SKM-1 treated with dmso at 0.1 percent for 144 hours (cell line): ENCODE data around the gene PRICKLE2.

Source experiments
- DNase-seq: peaks from one replicate; lab custom pipeline; 2025; ENCODE audit not compliant: unreplicated experiment; lab: John Stamatoyannopoulos, UW

The PRICKLE2 gene

DNA sequence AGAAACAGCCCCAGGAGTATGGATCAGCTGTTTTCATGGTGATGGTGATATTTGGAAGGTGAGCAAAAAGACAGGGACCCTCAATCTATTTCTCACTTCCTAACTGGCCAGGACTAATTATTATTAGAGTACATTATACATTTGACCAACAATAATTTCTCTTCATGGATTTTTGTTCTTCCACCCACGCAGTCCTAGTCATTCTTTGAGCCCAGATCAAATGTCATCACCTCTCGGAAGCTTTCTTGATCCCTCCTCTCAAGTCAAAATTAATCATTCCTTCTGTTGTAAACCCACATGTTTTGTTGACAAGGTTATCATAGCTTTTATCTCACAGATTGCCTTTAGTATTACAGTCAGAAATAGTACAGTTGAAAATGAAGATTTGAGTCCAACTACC, 29.2 kb upstream of the PRICKLE2 start:
- no peak for DNase-seq

DNA sequence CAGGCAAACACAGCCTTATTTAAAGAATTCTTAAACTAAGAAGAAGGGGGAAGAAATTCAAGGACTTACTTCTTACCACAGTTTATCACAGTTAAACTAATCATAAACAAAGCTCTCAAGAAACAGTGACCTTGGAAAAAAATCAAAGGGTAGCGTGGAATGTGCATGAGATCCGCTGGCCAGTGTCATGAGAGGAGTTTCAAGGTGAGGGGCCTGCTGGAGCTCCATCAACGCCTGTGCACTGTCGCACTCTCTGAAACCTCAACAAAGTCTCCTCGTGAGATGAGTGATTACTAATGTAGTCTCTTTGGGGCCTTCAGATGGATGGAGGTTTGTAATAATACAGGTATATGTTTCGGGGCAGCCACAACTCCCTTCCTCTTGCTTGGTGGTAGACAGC, 28.4 kb upstream of the PRICKLE2 start:
- no peak for DNase-seq

DNA sequence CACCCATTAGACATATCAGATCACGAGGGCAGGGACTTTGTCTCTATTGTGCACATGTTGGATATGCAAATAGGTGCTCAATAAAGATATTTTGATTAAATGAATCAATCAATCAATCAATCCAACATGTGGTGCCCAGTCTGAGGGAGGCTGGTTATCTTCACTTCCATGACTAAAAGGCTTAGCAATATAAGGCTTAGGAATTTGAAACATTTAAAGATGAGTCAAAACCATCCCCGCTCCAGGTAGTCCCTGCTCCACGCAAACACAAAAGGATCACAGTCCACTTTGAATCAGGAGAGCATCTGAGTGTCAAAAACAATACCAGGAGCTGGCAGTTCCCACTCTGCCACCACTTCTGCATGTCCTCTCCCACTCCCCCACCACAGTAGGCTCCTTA, 25.8 kb upstream of the PRICKLE2 start:
- DNase-seq: no peak

DNA sequence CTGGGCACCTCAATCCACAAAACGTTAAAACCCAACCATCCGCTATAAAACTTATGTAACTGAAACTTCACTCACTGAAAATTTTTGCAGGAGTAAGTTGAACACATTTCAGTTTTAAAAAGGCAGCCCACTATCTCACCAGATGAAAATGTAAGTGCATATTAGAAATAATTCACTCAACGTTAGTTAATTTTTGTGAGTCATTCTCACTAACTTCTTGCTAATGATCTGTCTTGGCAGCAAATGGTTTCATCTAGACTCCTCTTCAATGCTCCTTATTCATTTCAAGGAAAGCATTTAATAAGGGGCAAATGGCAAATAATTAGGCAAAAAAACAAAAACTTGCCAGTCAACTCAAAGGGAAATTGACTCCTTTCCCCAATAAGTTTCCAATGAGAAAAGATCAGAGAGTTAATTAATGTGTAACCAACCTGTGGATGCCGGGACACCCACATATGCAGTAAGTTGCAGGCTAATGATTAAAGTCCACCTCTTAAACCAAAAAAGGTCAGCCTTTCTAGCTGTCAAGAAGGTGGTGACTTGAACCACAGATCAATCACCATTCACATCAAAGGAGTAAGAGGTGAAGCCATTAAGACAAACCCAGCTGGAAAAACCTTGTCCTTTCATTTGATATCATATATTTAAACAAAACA, 22.9 kb upstream of the PRICKLE2 start:
- DNase-seq: no peak

DNA sequence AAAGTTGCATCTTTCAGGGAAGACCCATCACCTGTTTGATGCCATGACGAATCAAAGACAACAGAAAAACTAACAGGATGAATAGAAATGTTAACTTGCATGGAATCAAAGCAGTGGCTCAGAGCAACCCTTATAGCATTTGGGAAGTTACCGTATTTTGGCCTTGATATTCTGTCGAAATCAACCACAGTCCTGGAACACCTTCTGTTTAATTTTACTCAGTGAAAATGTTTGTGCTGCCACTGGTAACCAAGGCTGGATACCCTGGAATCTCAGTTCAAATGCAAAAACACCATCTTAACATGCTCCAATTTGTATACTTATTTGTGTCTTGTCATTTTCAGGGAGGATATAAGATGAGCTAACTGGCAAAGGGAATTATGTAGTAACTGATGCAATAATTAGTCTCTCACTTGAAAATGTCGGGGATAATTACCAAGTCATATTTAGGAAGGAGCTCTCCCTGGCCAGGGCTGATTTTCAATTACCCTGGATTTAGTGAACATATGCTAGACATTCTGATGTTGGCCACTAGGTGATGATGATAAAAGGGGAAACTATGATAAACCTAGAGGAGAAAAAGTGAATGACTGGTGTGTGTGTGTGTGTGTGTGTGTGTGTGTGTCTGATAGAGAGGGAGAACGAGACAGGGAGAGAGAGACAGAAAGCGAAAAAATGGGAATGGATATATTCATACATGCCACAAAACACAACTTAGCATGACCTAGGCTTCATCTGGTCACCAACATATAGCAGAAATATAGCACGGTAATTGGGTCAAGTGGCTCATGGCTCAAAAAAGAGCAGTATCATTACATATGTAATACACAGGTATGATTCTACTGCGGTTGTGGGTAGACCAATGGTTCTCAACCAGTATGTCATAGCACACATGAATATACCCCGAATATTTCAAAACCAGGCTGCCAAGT, 19.0 kb upstream of the PRICKLE2 start:
- peak; percentile 11 for DNase-seq

DNA sequence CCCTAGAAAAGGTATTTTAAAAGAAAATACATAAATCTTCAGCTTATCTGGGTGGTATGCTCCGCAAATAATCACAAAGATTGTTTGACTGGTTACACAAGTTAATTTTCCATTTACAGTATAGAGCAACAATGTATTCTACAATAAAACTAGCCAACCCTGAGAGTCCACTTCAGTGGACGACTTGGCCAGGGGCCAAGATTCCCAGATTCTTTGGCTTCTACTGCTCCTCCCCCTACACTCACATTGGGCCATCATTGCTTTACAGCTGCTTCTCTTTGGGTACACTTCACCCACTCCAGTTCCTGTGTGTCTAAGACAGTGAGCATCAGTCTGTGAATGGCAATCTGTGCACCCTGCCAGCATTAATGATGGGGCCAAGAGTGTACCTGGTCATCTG, 17.2 kb upstream of the PRICKLE2 start:
- no peak for DNase-seq

DNA sequence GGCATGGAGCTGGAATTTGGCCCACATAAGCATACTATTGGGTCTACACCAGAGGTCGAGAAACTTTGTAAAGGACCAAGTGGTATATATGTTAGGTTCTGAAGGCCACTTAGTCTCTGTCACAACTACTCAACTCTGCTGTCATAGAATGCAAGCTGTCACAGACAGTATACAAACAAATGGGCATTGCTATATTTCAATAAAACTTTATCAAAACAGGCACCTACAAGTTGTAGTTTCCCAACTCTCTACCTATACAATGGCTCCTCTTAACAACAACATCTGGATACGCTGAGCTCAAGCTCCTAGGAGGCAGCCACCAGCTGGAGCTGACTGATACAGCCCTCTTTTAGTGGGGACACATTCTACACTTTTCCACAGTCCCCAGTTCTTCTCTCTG, 15.7 kb upstream of the PRICKLE2 start:
- no peak for DNase-seq

DNA sequence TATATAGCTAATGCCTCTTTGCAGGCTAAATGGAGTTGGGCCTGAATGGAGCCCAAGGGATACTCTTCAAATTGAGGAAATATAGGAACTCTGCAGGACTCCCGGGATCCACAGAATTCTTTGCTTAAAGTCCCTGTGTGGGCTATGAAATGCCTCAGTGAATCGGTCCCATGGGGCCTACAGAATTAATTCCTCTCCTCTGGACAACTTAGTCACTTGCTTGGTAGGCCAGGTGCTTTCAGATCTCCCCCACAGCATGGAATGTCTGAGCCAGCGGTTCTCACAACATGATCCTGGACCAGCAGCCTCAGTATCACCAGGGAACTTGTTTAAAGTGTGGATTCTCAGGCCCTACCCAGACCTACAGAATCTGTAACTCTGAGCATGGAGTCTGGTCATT, 15.1 kb upstream of the PRICKLE2 start:
- no peak for DNase-seq

DNA sequence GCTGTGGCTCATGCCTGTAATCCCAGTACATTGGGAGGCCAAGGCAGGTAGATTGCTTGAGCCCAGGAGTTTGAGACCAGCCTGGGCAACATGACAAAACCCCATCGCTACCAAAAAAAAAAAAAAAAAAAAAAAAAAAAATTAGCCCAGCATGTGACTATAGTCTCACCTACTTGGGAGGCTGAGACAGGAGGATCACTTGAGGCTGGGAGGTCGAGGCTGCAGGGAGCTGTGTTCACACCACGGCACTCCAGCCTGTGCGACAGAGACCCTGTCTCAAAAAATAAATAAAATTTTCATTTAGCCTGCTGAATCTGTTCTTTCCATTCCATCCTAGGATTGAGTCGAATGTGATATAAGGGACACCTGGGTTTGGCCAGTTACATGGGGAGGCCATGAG, 14.6 kb upstream of the PRICKLE2 start:
- DNase-seq: no peak

DNA sequence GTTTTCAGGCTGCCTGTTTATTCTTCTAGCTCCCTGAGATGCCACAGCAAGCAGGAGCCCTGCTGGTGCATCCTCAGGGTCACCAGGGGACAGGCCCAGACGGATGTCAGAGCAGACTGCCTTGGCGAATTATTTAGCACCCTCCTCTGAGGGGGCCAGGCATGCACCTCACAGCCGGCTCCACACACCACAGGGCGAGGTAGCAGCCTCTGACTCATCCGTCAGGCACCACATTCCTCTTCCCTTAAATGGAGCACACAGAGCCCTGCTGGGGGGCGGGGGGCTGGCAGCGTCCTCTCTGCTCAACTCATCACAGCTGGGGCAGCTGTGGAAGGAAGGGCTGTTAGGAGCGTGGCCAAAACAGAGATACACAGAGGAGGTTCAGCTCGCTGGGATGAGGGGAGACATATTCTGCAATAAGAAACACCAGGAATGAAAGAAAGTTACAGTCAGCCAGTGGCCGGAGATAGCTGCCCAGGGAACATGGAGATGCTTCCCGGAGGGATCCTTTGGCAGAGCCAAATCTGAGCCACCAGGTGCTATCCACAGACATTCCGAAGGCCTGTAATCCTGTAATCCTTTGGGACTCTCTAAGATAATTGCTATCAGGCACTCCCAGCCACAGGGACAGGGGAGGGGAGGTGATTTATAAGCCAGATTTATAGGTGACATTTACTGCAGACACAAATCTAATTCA, 13.9 kb upstream of the PRICKLE2 start:
- no peak for DNase-seq

DNA sequence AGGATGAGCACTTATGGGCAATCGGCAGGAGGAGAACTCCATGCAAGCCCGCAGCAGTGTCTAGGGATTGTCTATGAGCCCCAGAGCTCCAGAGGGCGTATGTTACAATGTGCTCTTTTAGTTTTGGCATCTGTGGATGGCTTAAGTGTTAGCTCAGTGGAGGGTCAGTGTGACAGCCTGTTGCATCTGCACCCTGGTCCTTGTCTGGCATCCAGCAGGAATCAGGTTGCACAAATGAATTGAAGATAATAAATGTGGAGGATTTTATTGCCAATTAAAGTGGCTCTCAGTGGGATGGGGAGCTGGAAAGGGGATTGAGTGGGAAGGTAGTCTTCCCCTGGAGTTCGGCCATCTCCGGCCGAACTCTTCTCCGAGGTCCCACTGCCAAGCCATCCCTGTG, 11.8 kb upstream of the PRICKLE2 start:
- no peak for DNase-seq

DNA sequence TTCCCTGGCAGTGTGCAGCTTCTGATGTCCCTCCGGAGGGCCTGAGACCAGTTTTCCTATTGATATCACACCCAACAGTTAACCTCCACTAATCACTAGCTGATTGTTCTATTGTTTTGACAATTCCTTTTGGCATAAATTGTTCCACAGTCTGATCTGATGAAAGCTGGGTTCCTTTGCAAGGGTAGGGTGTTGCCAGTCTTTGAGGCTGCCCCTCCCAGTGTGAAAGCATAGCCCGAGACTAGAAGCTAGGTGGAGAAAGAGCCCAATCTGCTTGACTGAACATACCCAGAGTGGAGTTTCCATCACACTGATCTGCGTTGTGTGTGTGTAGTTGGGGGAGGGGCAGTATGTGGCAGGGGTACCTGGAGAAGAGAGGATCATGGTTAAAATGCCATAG, 10.3 kb upstream of the PRICKLE2 start:
- no peak for DNase-seq

DNA sequence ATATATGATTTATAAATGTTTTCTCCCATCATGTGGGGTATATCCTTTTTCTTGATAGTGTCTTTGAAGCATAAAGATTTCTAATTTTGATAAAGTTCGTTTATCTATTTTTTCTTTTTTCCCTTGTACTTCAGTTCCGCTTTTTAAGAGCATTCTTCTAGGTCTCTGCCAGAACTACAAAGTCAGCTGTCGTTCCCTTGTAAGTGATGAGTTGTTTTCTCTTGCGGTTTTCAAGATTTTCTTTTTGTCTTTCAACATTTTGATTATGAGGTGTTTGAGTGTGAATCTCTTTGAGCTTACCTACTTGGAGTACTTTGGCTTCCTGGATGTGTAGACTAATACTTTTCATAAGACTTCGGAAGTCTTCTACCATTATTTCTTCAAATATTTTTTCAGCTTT, 9.3 kb upstream of the PRICKLE2 start:
- DNase-seq: no peak

DNA sequence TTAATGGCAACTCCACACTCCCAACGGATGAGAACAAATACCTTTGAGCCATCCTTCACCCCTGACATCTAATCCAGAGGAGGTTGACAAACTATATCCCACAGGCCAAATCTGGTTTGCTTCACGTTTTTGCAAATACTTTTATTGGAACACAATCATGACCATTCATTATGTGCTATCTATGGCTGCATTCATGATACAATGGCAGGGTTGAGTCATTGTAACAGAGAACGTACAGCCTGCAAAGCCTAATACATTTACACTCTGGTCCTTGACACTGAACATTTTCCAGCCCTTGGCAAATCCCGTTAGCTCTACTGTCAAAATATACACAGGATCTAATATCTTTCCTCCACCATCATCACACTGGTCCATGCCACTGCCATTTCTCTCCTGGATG, 7.6 kb upstream of the PRICKLE2 start:
- no peak for DNase-seq

DNA sequence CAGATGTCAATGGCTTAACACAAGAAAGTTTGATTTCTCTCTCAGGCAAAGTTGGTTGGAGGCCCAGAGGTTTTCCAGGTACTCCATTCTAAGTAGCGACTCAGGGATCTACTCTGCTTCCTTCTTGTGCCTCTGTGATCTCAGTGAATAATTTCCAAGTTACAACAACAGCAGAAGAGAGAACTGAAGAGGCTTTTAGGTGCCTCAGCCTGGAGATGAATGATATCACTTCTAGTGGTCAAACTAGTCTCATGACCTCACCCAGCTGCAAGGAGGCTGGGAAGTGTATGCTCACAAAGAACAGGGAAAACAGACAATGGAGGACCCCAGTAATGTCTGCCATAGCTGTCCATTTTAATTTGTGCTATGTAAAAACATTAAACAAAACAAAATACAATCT, 4.6 kb upstream of the PRICKLE2 start:
- DNase-seq: no peak

DNA sequence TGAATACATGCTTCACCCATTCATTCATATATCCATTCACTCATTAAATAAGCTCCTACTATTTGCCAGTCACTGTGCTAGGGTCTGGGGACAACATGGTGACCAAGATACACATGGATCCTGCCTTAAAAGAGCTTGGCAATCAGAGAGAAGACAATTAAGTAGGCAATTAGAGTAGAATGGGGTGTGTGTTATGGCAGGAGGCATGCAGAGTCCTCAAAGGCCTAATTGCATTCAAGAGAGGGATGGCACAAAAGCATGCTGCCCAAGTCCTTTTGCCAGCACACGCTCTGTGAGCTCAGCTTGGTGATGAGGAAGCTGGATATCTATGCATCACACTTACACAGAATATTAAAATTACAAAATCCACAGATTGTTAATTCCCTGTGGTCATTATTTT, 2.8 kb upstream of the PRICKLE2 start:
- DNase-seq: no peak

DNA sequence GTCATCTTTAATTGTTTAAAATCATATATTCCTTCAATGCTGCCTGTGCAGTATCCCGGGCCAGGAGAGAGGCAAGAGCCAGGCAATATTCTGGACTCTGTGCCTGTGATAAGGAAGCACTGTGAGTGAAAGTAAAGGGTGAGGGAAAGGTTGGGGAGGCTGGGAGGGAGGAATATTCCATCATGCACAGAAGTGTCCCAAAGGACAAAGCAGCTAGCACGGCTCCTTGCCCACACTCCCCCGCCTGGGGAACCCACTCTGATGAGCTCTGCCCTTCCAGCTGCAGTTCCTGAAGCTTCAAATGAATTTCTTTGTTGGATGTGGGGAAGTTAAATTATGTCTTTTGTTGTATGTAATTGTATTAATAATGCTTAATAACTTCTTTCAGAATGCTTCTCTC, 1.5 kb upstream of the PRICKLE2 start:
- DNase-seq: no peak

DNA sequence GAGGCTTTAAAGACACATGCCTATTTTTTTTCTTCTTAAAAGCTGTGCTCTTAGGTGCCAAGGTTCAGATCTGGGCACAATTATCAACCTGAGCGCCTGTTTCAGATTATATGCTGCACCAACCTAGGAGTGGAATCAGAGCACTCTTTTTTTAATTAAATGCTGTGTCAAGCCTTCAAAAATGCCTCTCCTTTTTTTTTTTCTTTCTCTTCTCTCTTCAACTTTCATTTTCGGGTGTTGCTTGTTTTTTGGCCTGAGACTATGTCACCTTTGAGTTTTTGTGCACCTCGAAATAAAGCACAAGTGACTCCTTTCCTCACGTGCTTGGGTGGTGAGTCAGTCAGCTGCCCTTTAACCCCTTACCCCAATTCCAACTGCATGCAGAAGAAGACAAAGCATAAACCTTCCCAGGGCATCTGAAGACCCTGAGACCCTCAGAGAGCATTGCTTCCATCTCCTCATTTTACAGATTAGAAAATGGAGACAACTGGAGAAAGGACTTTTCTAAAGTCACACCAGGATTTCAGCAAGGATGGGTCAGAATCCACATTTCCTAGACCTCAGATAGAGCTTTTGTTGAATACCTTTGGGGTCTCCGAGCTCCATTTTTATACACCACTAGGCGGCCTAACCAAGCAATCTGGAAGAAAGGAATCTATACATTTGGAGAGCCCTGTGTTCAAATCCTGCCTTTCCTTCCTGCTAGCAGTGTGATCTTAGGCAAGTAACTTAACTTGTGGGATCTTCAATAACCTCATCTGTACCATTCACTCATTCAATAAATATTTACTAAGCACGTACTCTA, 631 bp upstream of the PRICKLE2 start:
- DNase-seq: no peak

DNA sequence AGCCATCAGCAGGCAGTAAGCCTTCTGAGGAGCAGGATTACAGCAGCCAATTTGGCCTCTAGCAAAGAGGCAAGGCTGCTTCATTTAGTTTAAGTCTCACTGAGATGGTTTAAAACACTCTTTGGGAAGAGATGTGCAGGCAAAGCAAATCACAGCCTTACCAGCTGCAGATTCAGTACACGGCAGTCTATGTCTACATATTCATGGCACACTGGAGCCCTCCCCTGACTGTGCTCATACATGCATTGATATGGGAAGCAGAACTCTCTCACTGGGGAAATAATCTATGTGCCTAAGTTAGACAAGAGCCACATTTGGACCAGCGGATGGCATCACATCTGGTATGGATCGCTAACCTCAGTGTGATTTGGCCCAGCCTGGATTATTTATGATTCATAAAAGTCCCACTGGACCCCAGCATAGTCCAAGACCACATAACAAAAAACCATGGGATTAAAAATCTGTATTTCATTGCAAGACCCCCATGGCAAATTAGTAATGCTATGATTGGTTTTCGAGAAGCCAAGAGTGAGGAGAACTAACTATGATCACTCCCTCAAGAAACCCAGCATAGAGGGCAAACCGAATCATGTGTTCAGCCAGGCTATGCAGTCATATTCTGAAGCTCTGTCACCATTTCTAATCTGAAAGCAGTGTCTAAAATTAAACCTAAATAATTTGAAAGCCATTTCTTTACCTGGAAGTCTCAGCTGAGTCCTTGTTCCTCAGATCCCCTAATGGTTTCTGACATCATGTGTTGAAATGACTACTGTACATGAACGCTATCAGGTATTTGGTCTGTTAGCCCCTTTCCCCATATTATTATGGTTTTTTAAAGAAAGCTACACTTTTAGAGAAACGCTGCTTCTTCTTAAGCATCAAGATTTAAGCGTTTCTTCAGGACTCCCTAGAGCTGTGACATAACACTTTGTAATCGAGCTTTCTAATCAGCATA, 1.2 kb downstream of the PRICKLE2 start:
- no peak for DNase-seq

DNA sequence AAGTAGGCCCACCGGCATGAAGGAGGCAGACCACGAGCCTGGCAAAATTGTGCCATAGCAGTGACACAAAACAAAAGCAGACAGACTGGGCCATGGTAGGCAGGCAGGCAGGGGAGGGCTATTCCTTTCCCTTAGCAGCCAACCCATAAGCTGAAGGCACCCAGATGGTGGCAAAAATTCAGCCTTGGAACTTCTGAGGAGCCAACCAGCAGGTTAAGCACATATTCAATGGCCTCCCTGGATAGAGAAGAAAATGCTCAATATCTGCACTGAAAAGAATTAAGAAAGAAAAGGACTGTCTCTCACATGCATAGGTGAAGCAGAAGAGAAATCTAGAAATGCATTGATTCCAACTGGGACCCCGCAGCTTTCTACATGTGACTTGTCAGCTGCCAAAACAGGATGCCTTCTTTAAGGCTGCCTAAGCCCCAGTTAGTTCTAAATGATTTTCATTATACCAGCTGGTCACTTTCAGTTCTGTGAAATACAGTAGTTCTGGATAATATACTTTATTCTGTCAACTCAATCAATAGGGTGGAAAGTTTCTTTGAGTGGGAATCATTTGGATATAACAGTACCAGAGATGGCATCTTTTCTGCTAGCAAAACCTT, 2.7 kb downstream of the PRICKLE2 start:
- DNase-seq: no peak
